ENCODE measurements around the gene CGB1.

The CGB1 gene

GRCh38 chr19:49022116-49022515 is 14.6 kb downstream of the CGB1 start:
- DNase-seq (ENCODE audit: low read depth, low spot score), result no peak

- no peak for DNase-seq (ENCODE audit: low read depth, low spot score)
Observed at GRCh38 chr19:49020931-49021895, 15.5 kb downstream of the CGB1 start.

GRCh38 chr19:49020342-49020741 is 16.4 kb downstream of the CGB1 start:
- peak; percentile 46 for DNase-seq (ENCODE audit: low read depth, low spot score)

- DNase-seq (ENCODE audit: low read depth, low spot score), result peak; percentile 89
Observed at GRCh38 chr19:49019242-49019932, 17.3 kb downstream of the CGB1 start.

GRCh38 chr19:49018388-49019241 is 18.1 kb downstream of the CGB1 start:
- DNase-seq (ENCODE audit: low read depth, low spot score), result peak; percentile 39

GRCh38 chr19:49017666-49018351 is 18.9 kb downstream of the CGB1 start:
- peak; percentile 86 for DNase-seq (ENCODE audit: low read depth, low spot score)

- DNase-seq (ENCODE audit: low read depth, low spot score), result no peak
Observed at GRCh38 chr19:49017041-49017665, 19.5 kb downstream of the CGB1 start, which contains the start of gene LHB. TSS of gene LHB (minus strand) at chr19:49017091. CDS start at chr19:49017081, 10 bp downstream.

- DNase-seq (ENCODE audit: low read depth, low spot score), result no peak
Observed at GRCh38 chr19:49016067-49016839, 20.4 kb downstream of the CGB1 start.

- no peak for DNase-seq (ENCODE audit: low read depth, low spot score)
Observed at GRCh38 chr19:49014870-49015255, 21.8 kb downstream of the CGB1 start.

GRCh38 chr19:49014123-49014869 is 22.4 kb downstream of the CGB1 start:
- DNase-seq (ENCODE audit: low read depth, low spot score), result no peak

- no peak for DNase-seq (ENCODE audit: low read depth, low spot score)
Observed at GRCh38 chr19:49011194-49011593, 25.5 kb downstream of the CGB1 start.

- no peak for DNase-seq (ENCODE audit: low read depth, low spot score)
Observed at GRCh38 chr19:49010453-49010852, 26.2 kb downstream of the CGB1 start.

- no peak for DNase-seq (ENCODE audit: low read depth, low spot score)
Observed at GRCh38 chr19:49009828-49010227, 26.9 kb downstream of the CGB1 start.

GRCh38 chr19:49006905-49007304 is 29.8 kb downstream of the CGB1 start:
- DNase-seq (ENCODE audit: low read depth, low spot score), result no peak

GRCh38 chr19:49004964-49005614 is 31.6 kb downstream of the CGB1 start:
- no peak for DNase-seq (ENCODE audit: low read depth, low spot score)

GRCh38 chr19:49004133-49004532 is 32.6 kb downstream of the CGB1 start:
- no peak for DNase-seq (ENCODE audit: low read depth, low spot score)

- peak; percentile 86 for DNase-seq (ENCODE audit: low read depth, low spot score)
Observed at GRCh38 chr19:48999481-49000325, 37.0 kb downstream of the CGB1 start.

GRCh38 chr19:48997972-48998371 is 38.7 kb downstream of the CGB1 start:
- DNase-seq (ENCODE audit: low read depth, low spot score), result peak; percentile 86

Data from ELF-1 (cell line).